ENCODE results near the gene STRN3.
"Not testable (repeated sequence)": the region's sequence is repeated elsewhere in the genome, so short reads cannot be mapped to it uniquely, and the experiment has no call there.

STRN3 gene

GRCh38 chr14:30914812-30915211 lies 111.4 kb downstream of the STRN3 start:
- DNase-seq: no peak

GRCh38 chr14:30908826-30909225 lies 117.4 kb downstream of the STRN3 start:
- DNase-seq: no peak

- no peak for DNase-seq
Observed at GRCh38 chr14:30907659-30908057, 118.5 kb downstream of the STRN3 start.

- peak in 1 of 58 donors; percentile 4 for DNase-seq
Observed at GRCh38 chr14:30906752-30907658, 119.2 kb downstream of the STRN3 start.

- no peak for DNase-seq
Observed at GRCh38 chr14:30903285-30904124, 122.7 kb downstream of the STRN3 start.

GRCh38 chr14:30897121-30897520 lies 129.1 kb downstream of the STRN3 start:
- not testable (repeated sequence) for DNase-seq

GRCh38 chr14:30896435-30896834 lies 129.7 kb downstream of the STRN3 start:
- no peak for DNase-seq

GRCh38 chr14:30894923-30895515 lies 131.2 kb downstream of the STRN3 start:
- DNase-seq: no peak

- no peak for DNase-seq
Observed at GRCh38 chr14:30893819-30894218, 132.4 kb downstream of the STRN3 start.

GRCh38 chr14:30889244-30889594 lies 137.0 kb downstream of the STRN3 start:
- no peak for DNase-seq

- DNase-seq: no peak
Observed at GRCh38 chr14:30888480-30889243, 137.5 kb downstream of the STRN3 start.

- no peak for DNase-seq
Observed at GRCh38 chr14:30885840-30886740, 140.1 kb downstream of the STRN3 start.

- DNase-seq: no peak
Observed at GRCh38 chr14:30884901-30885300, 141.3 kb downstream of the STRN3 start.

- no peak for DNase-seq
Observed at GRCh38 chr14:30883508-30884294, 142.5 kb downstream of the STRN3 start.

GRCh38 chr14:30882431-30882830 lies 143.7 kb downstream of the STRN3 start:
- DNase-seq: no peak

GRCh38 chr14:30876692-30877091 lies 149.5 kb downstream of the STRN3 start:
- no peak for DNase-seq

- DNase-seq: peak in 1 of 58 donors; percentile 4
Observed at GRCh38 chr14:30875788-30876053, 150.5 kb downstream of the STRN3 start.

GRCh38 chr14:30874999-30875787 lies 151.0 kb downstream of the STRN3 start:
- peak in 2 of 58 donors; percentile 2 to 4 for DNase-seq
